ENCODE results near the gene XAGE2.
"Not testable (repeated sequence)": the region's sequence is repeated elsewhere in the genome, so short reads cannot be mapped to it uniquely, and the experiment has no call there.

XAGE2 gene

GRCh38 chrX:52368368-52369055 is at the start of gene XAGE2:
TSS of gene XAGE2 (plus strand) at chrX:52369021. CDS start at chrX:52370015, 994 bp downstream.
- DNase-seq = no peak

- no peak for DNase-seq
Observed at GRCh38 chrX:52337410-52337809, 31.4 kb upstream of the XAGE2 start.

- DNase-seq = no peak
Observed at GRCh38 chrX:52341493-52341892, 27.3 kb upstream of the XAGE2 start.

GRCh38 chrX:52343131-52343530 is 25.7 kb upstream of the XAGE2 start:
- DNase-seq = not testable (repeated sequence)

GRCh38 chrX:52345402-52345801 is 23.4 kb upstream of the XAGE2 start:
- DNase-seq = not testable (repeated sequence)

GRCh38 chrX:52346174-52347165 is 22.4 kb upstream of the XAGE2 start:
- no peak for DNase-seq

GRCh38 chrX:52349681-52350080 is 19.1 kb upstream of the XAGE2 start:
- no peak for DNase-seq

- DNase-seq = no peak
Observed at GRCh38 chrX:52352551-52352950, 16.3 kb upstream of the XAGE2 start.

- no peak for DNase-seq
Observed at GRCh38 chrX:52353838-52354237, 15.0 kb upstream of the XAGE2 start.

- DNase-seq = no peak
Observed at GRCh38 chrX:52355108-52355507, 13.7 kb upstream of the XAGE2 start.

GRCh38 chrX:52359614-52360232 is 9.1 kb upstream of the XAGE2 start:
- no peak for DNase-seq

GRCh38 chrX:52361941-52362340 is 6.9 kb upstream of the XAGE2 start:
- no peak for DNase-seq

GRCh38 chrX:52363247-52363883 is 5.5 kb upstream of the XAGE2 start:
- DNase-seq = no peak

- no peak for DNase-seq
Observed at GRCh38 chrX:52378870-52379269, 10.0 kb downstream of the XAGE2 start.

GRCh38 chrX:52380993-52381392 is 12.2 kb downstream of the XAGE2 start:
- no peak for DNase-seq

- no peak for DNase-seq
Observed at GRCh38 chrX:52410439-52411394, 41.9 kb downstream of the XAGE2 start.

- no peak for DNase-seq
Observed at GRCh38 chrX:52415304-52415703, 46.5 kb downstream of the XAGE2 start.

GRCh38 chrX:52416816-52417215 is 48.0 kb downstream of the XAGE2 start:
- DNase-seq = no peak

GRCh38 chrX:52420824-52421443 is 52.1 kb downstream of the XAGE2 start:
- no peak for DNase-seq

- DNase-seq = no peak
Observed at GRCh38 chrX:52422884-52423283, 54.1 kb downstream of the XAGE2 start.

- DNase-seq = no peak
Observed at GRCh38 chrX:52424656-52425055, 55.8 kb downstream of the XAGE2 start.
